Gastroesophageal sphincter (tissue), 3 donors: Measurements from ENCODE around the gene TBC1D14.

Source experiments
- POLR2A ChIP-seq, 2 donors: fragments of 450-650 bp; IDR thresholded peaks; one replicate each; pipeline ENCODE4 v1.6.1; 2017; ENCODE audit warnings: antibody characterized with exemption in 2 of 2, mild to moderate bottlenecking in 2 of 2, moderate library complexity in 1 of 2
- TF ChIP-seq, protein P1 (sequence below), 4 experiments: fragments of 200-600 bp in 2 of 4; fragments of 450-650 bp in 2 of 4; sonication (generic) in 1 of 4; IDR thresholded peaks; one replicate each; pipeline ENCODE4 v1.5.1; 2017 to 2019; ENCODE audit warnings: antibody characterized with exemption in 4 of 4, mild to moderate bottlenecking in 2 of 4, moderate library complexity in 2 of 4

DNA sequence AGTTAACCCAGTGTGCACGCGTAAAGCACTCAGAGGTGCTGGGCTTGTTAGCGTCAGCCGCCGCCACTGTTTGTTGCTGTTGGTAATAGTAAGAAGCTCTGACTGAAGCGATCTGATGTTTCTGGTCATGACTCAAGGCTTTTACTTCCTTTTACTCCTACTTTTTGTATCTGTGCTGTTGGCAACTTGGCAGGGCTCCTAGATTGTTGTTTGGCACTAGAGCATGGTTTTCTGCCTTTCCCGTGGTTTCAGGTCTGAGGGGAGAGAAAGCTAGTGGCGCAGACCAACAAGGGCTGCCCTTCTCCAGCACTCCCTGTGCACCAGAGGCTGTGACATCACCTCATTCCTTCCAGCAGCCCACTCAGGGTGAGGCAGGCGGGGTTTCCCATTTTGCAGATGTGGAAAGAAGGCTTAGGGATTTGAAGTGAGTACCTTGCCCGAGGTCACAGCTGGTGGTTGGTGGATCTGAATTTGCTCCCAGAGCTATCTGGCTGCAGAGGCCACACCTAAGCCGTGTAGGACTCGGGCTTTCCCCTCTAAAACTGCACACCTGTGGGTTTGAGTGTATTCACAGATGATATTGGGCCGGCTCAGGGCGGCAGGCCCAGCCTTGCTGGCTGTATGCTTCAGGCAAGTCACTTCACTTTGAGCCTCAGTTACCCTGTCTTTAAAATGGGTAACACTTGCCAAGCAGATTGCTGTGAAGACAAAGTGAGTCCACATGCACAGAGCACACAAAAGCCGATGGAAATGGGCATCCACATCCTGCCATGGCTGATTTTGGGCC lies 82.3 kb downstream of the TBC1D14 start:
- TF ChIP-seq POLR2A (IDR thresholded peaks at IDR 0.05), result no peak
- TF ChIP-seq, protein P1, sequence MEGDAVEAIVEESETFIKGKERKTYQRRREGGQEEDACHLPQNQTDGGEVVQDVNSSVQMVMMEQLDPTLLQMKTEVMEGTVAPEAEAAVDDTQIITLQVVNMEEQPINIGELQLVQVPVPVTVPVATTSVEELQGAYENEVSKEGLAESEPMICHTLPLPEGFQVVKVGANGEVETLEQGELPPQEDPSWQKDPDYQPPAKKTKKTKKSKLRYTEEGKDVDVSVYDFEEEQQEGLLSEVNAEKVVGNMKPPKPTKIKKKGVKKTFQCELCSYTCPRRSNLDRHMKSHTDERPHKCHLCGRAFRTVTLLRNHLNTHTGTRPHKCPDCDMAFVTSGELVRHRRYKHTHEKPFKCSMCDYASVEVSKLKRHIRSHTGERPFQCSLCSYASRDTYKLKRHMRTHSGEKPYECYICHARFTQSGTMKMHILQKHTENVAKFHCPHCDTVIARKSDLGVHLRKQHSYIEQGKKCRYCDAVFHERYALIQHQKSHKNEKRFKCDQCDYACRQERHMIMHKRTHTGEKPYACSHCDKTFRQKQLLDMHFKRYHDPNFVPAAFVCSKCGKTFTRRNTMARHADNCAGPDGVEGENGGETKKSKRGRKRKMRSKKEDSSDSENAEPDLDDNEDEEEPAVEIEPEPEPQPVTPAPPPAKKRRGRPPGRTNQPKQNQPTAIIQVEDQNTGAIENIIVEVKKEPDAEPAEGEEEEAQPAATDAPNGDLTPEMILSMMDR (IDR thresholded peaks at IDR 0.05), result no peak
